ENCODE measurements around the gene CD2BP2. TPM values are rescaled to one million over a fixed set of nuclear protein-coding genes. Genes with fewer than 3 reads are reported as not detected.
"Not testable (repeated sequence)": the region's sequence is repeated elsewhere in the genome, so short reads cannot be mapped to it uniquely, and the experiment has no call there.

The CD2BP2 gene
- total RNA-seq, 1 donor from 2014 or later = 29.8 TPM

GRCh38 chr16:30348113-30348512 is 7.0 kb downstream of the CD2BP2 start:
- no peak for DNase-seq
- no peak for TF ChIP-seq CTCF (IDR thresholded peaks at IDR 0.05; ENCODE audit: borderline replicate concordance)
- Histone ChIP-seq H3K9me3 (replicated peaks) (no peaks in the 10 kb centered on the region), H3K36me3 (peaks cover 37% of the 10 kb centered on the region), H3K4me1 (peaks cover 21% of the 10 kb centered on the region), H3K27me3 (ENCODE audit: low read depth) (no peaks in the 10 kb centered on the region), H3K4me3 (no peak overlapping the region), H3K27ac (replicated peaks) (no peak overlapping the region)
- intact Hi-C loops (cut with micrococcal nuclease) = no loop called here

- Histone ChIP-seq H3K36me3 (peaks cover 19% of the 10 kb centered on the region), H3K9me3 (replicated peaks) (no peaks in the 10 kb centered on the region), H3K4me1 (peaks cover 2% of the 10 kb centered on the region), H3K27ac (replicated peaks) (no peak overlapping the region), H3K27me3 (ENCODE audit: low read depth) (no peaks in the 10 kb centered on the region), H3K4me3 (no peak overlapping the region)
- no peak for DNase-seq
- intact Hi-C loops (cut with micrococcal nuclease) = no loop called here
- no peak for TF ChIP-seq CTCF (IDR thresholded peaks at IDR 0.05; ENCODE audit: borderline replicate concordance)
Observed at GRCh38 chr16:30346286-30346685, 8.8 kb downstream of the CD2BP2 start.

GRCh38 chr16:30343491-30343820 is 11.7 kb downstream of the CD2BP2 start:
- not testable (repeated sequence) for H3K4me3 ChIP-seq, H3K36me3 ChIP-seq, DNase-seq

GRCh38 chr16:30342751-30343490 is 12.2 kb downstream of the CD2BP2 start:
- Histone ChIP-seq H3K27me3 (ENCODE audit: low read depth) (no peaks in the 10 kb centered on the region), H3K4me3 (no peak overlapping the region), H3K36me3 (no peaks in the 10 kb centered on the region), H3K4me1 (no peaks in the 10 kb centered on the region), H3K27ac (replicated peaks) (no peak overlapping the region), H3K9me3 (replicated peaks) (no peaks in the 10 kb centered on the region)
- DNase-seq = no peak
- TF ChIP-seq CTCF (IDR thresholded peaks at IDR 0.05; ENCODE audit: borderline replicate concordance) = no peak
- intact Hi-C loops (cut with micrococcal nuclease) = no loop called here

More at GRCh38 chr16:30343491-30343820, 11.7 kb downstream of the CD2BP2 start:
- H3K9me3 ChIP-seq (replicated peaks); intact Hi-C loops (cut with micrococcal nuclease); H3K27ac ChIP-seq (replicated peaks); H3K4me1 ChIP-seq; H3K27me3 ChIP-seq (ENCODE audit: low read depth): not testable (repeated sequence)

DNA sequence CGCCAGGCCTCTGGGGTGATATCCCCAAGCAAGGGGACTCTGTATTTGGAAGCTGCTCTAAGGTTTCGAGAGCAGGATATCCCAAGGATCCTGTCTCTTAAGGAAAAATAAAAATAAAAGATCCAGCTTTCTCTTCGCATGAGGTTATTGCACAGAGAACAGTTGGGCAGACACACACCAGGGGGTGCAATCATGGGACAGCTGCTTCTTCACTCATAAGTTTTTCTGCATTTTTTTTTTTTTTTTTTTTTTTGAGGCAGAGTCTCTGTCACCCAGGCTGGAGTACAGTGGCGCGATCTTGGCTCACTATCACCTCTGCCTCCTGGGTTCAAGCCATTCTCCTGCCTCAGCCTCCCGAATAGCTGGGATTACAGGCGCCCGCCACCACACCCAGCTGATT is 13.1 kb downstream of the CD2BP2 start:
- H3K27me3 ChIP-seq (ENCODE audit: low read depth); H3K4me1 ChIP-seq; H3K36me3 ChIP-seq; intact Hi-C loops (cut with micrococcal nuclease); H3K9me3 ChIP-seq (replicated peaks); H3K27ac ChIP-seq (replicated peaks); H3K4me3 ChIP-seq; DNase-seq: not testable (repeated sequence)

- Histone ChIP-seq H3K36me3 (no peaks in the 10 kb centered on the region), H3K27ac (replicated peaks) (no peak overlapping the region), H3K27me3 (ENCODE audit: low read depth) (no peaks in the 10 kb centered on the region), H3K9me3 (replicated peaks) (no peaks in the 10 kb centered on the region), H3K4me1 (peaks cover 5% of the 10 kb centered on the region), H3K4me3 (no peak overlapping the region)
- intact Hi-C loops (cut with micrococcal nuclease) = no loop called here
- no peak for TF ChIP-seq CTCF (IDR thresholded peaks at IDR 0.05; ENCODE audit: borderline replicate concordance)
- no peak for DNase-seq
Observed at GRCh38 chr16:30340621-30341020, 14.5 kb downstream of the CD2BP2 start.

GRCh38 chr16:30338715-30339114 is 16.4 kb downstream of the CD2BP2 start:
- H3K36me3 ChIP-seq; intact Hi-C loops (cut with micrococcal nuclease); H3K4me3 ChIP-seq; DNase-seq; H3K27me3 ChIP-seq (ENCODE audit: low read depth); H3K9me3 ChIP-seq (replicated peaks): not testable (repeated sequence)
- Histone ChIP-seq H3K4me1 (peaks cover 12% of the 10 kb centered on the region), H3K27ac (replicated peaks) (peak overlapping the region; percentile 16)

- intact Hi-C loops (cut with micrococcal nuclease); H3K4me3 ChIP-seq; H3K9me3 ChIP-seq (replicated peaks); H3K36me3 ChIP-seq; H3K27me3 ChIP-seq (ENCODE audit: low read depth); H3K27ac ChIP-seq (replicated peaks); DNase-seq: not testable (repeated sequence)
- H3K4me1 ChIP-seq = peaks cover 12% of the 10 kb centered on the region
Observed at GRCh38 chr16:30337964-30338357, 17.1 kb downstream of the CD2BP2 start.

Data from left ventricle myocardium inferior (tissue), 1 donor.